Glutamatergic neuron (in vitro differentiated cells): ENCODE data around the gene NTRK1. TPM values are rescaled to one million over a fixed set of nuclear protein-coding genes. Genes with fewer than 3 reads are reported as not detected.

Source experiments
- DNase-seq: peaks from one replicate; pipeline ENCODE4 v3.0.0; 2022
- H3K27ac Mint-ChIP-seq: one replicate; pipeline ENCODE4 v1.8.0; 2020; ENCODE audit warnings: mild to moderate bottlenecking, mixed read lengths, inconsistent platforms; ENCODE audit not compliant: unreplicated experiment
- H3K27me3 Mint-ChIP-seq: one replicate; pipeline ENCODE4 v1.8.0; 2020; ENCODE audit warnings: mild to moderate bottlenecking, moderate library complexity, mixed read lengths, inconsistent platforms; ENCODE audit not compliant: unreplicated experiment
- H3K36me3 Mint-ChIP-seq: one replicate; pipeline ENCODE4 v1.8.0; 2020; ENCODE audit warnings: mild to moderate bottlenecking, mixed read lengths, inconsistent platforms; ENCODE audit not compliant: unreplicated experiment
- H3K4me1 Mint-ChIP-seq: one replicate; pipeline ENCODE4 v1.8.0; 2020; ENCODE audit warnings: mild to moderate bottlenecking, low read depth, mixed read lengths, inconsistent platforms; ENCODE audit not compliant: unreplicated experiment
- H3K4me3 Mint-ChIP-seq: one replicate; pipeline ENCODE4 v1.8.0; 2020; ENCODE audit warnings: mild to moderate bottlenecking, mixed read lengths, inconsistent platforms; ENCODE audit not compliant: unreplicated experiment
- H3K9me3 Mint-ChIP-seq: one replicate; pipeline ENCODE4 v1.8.0; 2020; ENCODE audit warnings: mild to moderate bottlenecking, moderate library complexity, mixed read lengths, inconsistent platforms; ENCODE audit not compliant: unreplicated experiment
- total RNA-seq: library from RNA; stranded (reverse); fragmentation: NEBNext Ultra II Directional; extraction: Animal tissue kit (Norgen Biotek cat#: 25700); gene quantifications from one replicate; pipeline ENCODE4 v1.2.1, GENCODE V29; 2021; ENCODE audit not compliant: unreplicated experiment
- TF ChIP-seq, protein P1 (sequence below): fragments of 200-600 bp; sonication (generic); IDR thresholded peaks from one replicate; pipeline ENCODE4 v1.5.0; 2021; ENCODE audit not compliant: partially characterized antibody, unreplicated experiment

Gene NTRK1
- total RNA-seq, 1 donor from 2014 or later = 296 TPM

GRCh38 chr1:156898161-156898566, 37.5 kb downstream of the NTRK1 start:
- Mint-ChIP-seq H3K36me3 (no peaks in the 10 kb centered on the region), H3K4me3 (no peak overlapping the region), H3K27me3 (peaks cover 23% of the 10 kb centered on the region), H3K4me1 (peaks cover 8% of the 10 kb centered on the region), H3K27ac (no peak overlapping the region), H3K9me3 (peaks cover 4% of the 10 kb centered on the region)
- TF ChIP-seq, protein P1, sequence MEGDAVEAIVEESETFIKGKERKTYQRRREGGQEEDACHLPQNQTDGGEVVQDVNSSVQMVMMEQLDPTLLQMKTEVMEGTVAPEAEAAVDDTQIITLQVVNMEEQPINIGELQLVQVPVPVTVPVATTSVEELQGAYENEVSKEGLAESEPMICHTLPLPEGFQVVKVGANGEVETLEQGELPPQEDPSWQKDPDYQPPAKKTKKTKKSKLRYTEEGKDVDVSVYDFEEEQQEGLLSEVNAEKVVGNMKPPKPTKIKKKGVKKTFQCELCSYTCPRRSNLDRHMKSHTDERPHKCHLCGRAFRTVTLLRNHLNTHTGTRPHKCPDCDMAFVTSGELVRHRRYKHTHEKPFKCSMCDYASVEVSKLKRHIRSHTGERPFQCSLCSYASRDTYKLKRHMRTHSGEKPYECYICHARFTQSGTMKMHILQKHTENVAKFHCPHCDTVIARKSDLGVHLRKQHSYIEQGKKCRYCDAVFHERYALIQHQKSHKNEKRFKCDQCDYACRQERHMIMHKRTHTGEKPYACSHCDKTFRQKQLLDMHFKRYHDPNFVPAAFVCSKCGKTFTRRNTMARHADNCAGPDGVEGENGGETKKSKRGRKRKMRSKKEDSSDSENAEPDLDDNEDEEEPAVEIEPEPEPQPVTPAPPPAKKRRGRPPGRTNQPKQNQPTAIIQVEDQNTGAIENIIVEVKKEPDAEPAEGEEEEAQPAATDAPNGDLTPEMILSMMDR = no peak
- DNase-seq = no peak

- peaks cover 23% of the 10 kb centered on the region for H3K27me3 Mint-ChIP-seq
- TF ChIP-seq, protein P1 = no peak
- H3K27ac Mint-ChIP-seq = no peak overlapping the region
- H3K9me3 Mint-ChIP-seq = peaks cover 4% of the 10 kb centered on the region
- no peak for DNase-seq
- H3K36me3 Mint-ChIP-seq = no peaks in the 10 kb centered on the region
- H3K4me3 Mint-ChIP-seq = no peak overlapping the region
- peaks cover 8% of the 10 kb centered on the region for H3K4me1 Mint-ChIP-seq
Observed at GRCh38 chr1:156898971-156899664, 38.5 kb downstream of the NTRK1 start.

DNA sequence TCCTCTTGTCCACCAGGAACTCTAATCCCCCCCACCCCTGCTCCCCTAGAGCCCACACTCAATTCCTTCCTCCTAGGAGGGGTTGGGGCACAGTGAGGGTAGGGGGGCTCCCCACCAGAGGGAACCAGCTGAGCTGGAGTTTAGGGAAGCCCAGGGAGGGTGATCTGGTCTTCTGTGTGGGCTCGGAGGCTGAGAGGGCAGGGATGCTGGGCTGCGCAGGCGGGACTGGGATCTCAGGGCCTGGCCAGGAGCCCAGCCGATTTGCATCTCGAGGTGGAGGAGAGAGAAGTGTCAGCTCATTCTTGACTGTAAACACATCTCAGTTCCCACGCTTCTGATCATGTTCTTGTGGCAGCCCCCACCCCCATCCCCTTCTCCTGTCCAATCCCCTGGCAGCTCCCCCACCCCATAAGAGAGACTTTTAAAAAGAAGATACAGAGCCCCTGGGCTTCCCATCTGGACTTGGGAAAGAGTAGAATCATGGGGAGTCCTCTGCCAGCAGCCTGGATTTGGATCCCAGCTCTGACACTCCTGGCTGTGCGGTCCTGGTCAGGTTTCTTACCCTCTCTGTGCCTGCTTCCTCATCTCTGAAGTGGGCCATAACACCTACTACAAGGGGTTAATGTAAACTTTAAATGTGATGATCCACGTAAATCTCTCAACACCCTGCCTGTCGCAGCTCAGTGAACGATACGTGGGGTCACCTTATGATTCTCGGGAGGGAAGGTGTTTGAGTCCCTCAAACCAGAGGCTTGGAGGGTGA, 39.5 kb downstream of the NTRK1 start:
- Mint-ChIP-seq H3K27me3 (peaks cover 20% of the 10 kb centered on the region), H3K27ac (no peak overlapping the region), H3K36me3 (no peaks in the 10 kb centered on the region), H3K9me3 (peaks cover 4% of the 10 kb centered on the region), H3K4me1 (peaks cover 5% of the 10 kb centered on the region), H3K4me3 (no peak overlapping the region)
- TF ChIP-seq, protein P1 = no peak
- no peak for DNase-seq

- TF ChIP-seq, protein P1 = no peak
- Mint-ChIP-seq H3K4me3 (no peak overlapping the region), H3K27ac (no peak overlapping the region), H3K9me3 (peaks cover 4% of the 10 kb centered on the region), H3K27me3 (peaks cover 23% of the 10 kb centered on the region), H3K36me3 (no peaks in the 10 kb centered on the region), H3K4me1 (peaks cover 5% of the 10 kb centered on the region)
- DNase-seq = no peak
Observed at GRCh38 chr1:156900896-156901589, 40.4 kb downstream of the NTRK1 start.
